Small intestine (tissue), 7 donors: Measurements from ENCODE around the gene PPP1R12B. TPM values are rescaled to one million over a fixed set of nuclear protein-coding genes. Genes with fewer than 3 reads are reported as not detected.
"Not testable (repeated sequence)": the region's sequence is repeated elsewhere in the genome, so short reads cannot be mapped to it uniquely, and the experiment has no call there.

Experiments
- DNase-seq, 2 donors: peaks; one replicate each; pipeline versions ENCODE4 v3.0.0 to v3.0.0-alpha.2; 2013
- FAIRE-seq: peaks from 2 replicates; lab custom pipeline; 2012; peaks lifted over from hg19 to GRCh38; lab: Jason Lieb, UNC
- H3K27ac ChIP-seq, 3 donors: one replicate each; pipeline ENCODE4 v1.5.1; 2013; ENCODE audit warnings: low read length in 2 of 3, mild to moderate bottlenecking in 2 of 3, control low read depth in 1 of 3, inconsistent platforms in 1 of 3, low read depth in 1 of 3, moderate library complexity in 1 of 3
- H3K27me3 ChIP-seq, 3 donors: one replicate each; pipeline ENCODE4 v1.6.1; 2013; ENCODE audit warnings: low read length in 3 of 3, inconsistent platforms in 1 of 3; ENCODE audit not compliant: control insufficient read depth in 3 of 3, insufficient read depth in 3 of 3
- H3K36me3 ChIP-seq, 3 donors: one replicate each; pipeline ENCODE4 v1.6.1; 2013; ENCODE audit warnings: low read length in 3 of 3, inconsistent platforms in 1 of 3, low read depth in 1 of 3, mild to moderate bottlenecking in 1 of 3, moderate library complexity in 1 of 3; ENCODE audit not compliant: control insufficient read depth in 3 of 3, insufficient read depth in 2 of 3
- H3K4me1 ChIP-seq, 3 donors: one replicate each; pipeline ENCODE4 v1.6.1; 2013; ENCODE audit warnings: low read length in 2 of 3, inconsistent platforms in 1 of 3, low read depth in 1 of 3, mild to moderate bottlenecking in 1 of 3, moderate library complexity in 1 of 3; ENCODE audit not compliant: control insufficient read depth in 3 of 3, insufficient read depth in 2 of 3
- H3K4me3 ChIP-seq, 3 donors: one replicate each; pipeline ENCODE4 v1.5.1; 2013; ENCODE audit warnings: low read length in 3 of 3, control low read depth in 1 of 3, inconsistent platforms in 1 of 3, low read depth in 1 of 3, mild to moderate bottlenecking in 1 of 3, moderate library complexity in 1 of 3
- H3K9me3 ChIP-seq, 2 donors: one replicate each; pipeline ENCODE4 v1.6.1; 2013; ENCODE audit warnings: low read depth in 1 of 2, low read length in 1 of 2; ENCODE audit not compliant: control insufficient read depth in 2 of 2, insufficient read depth in 1 of 2
- WGBS, 3 donors: extraction: QIAGEN DNeasy Blood & Tissue Kit; methylation state at CpG; one replicate each; pipeline ENCODE4 v1.1.7; 2013; 5-methylcytosine and 5-hydroxymethylcytosine counted together
- polyA plus RNA-seq, 4 donors: library from polyadenylated mRNA; stranded (reverse) in 3 of 4; unstranded in 1 of 4; fragments of 200-250 nt in 3 of 4; fragments of 120-200 nt in 1 of 4; gene quantifications; one replicate each; pipeline versions ENCODE4 v1.2.1 to v1.2.3, GENCODE V29; 2013
- donor health status: healthy with polysubstance abuse.
- donor health status: control.
- donor health status: control.
- donor health status: Bipolar disorder and iron deficiency.
- donor health status: healthy.

Gene PPP1R12B
- polyA plus RNA-seq, 4 donors = 1.1 to 18.1 (median 8.6) TPM

DNA sequence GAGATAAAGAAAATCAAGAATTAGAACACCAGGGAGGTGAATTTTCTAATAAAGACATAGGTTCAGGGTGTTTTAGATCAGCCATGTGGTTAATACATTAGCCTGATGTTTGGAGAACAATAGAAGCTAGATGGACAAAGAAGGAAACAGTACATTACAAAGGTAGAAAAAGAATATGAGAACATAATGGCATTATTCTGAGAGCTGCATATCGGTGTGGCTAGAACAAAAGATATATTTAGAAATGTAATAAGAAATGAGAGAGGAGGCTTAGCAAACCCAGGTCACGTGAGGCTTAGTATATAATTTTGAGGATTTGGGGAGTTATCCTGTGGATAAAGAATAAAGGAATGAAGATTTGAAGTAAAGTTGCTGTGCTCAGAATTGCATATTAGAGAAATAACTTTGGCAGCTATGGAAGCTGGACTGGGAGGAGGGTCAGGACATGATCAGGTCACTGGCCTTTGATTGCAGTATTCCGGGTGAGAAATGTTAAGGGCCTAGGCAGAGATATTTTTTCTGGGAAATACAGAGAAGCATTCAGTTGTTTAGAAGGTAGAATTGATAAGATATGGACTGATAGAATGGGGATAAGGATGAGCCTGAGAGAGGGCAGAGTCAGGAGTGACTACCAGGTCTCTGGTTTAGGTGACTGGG is 197.3 kb downstream of the PPP1R12B start:
- not testable (repeated sequence) for H3K4me1 ChIP-seq, H3K9me3 ChIP-seq, H3K36me3 ChIP-seq, H3K27me3 ChIP-seq, FAIRE-seq, DNase-seq, H3K4me3 ChIP-seq
- H3K27ac ChIP-seq = peak overlapping the region in 1 of 3 donors; percentile 20
- WGBS, 3 donors = 75 to 90% (median 89%) methylated on average over 3 of the region's 3 CpGs

- H3K36me3 ChIP-seq, H3K27me3 ChIP-seq, H3K9me3 ChIP-seq, FAIRE-seq, H3K4me1 ChIP-seq, H3K4me3 ChIP-seq, DNase-seq: not testable (repeated sequence)
- peak overlapping the region in 1 of 3 donors; percentile 20 for H3K27ac ChIP-seq
- 67 to 79% (median 76%) methylated on average over 3 of the region's 3 CpGs for WGBS, 3 donors
These were observed 197.9 kb downstream of the PPP1R12B start for GRCh38 chr1:202546377-202546776.

GRCh38 chr1:202546796-202547195 is 198.3 kb downstream of the PPP1R12B start:
- peak overlapping the region in 1 of 3 donors; percentile 20 for H3K27ac ChIP-seq
- not testable (repeated sequence) for FAIRE-seq, DNase-seq, H3K27me3 ChIP-seq, H3K36me3 ChIP-seq, H3K4me3 ChIP-seq, H3K9me3 ChIP-seq, H3K4me1 ChIP-seq
- 47 to 60% (median 57%) methylated on average over 3 of the region's 3 CpGs for WGBS, 3 donors

DNA sequence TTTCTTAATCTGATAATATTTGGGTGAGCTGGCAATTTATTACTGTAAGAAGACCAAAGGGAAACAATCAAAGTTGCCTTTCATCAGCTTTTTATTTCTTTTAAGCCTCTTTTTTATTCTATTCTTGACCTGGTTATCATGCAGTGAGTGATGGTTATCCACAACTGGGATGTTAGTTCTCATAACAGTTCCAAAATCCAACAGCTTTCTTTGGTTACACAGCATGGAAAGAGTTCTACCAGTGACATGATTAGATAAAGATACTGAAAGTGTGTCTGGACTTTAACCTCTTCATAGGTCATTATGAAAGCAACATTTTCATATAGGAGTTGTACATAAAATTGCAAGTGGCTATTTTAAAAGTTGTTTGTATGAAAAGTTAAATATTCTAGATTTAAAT is 198.7 kb downstream of the PPP1R12B start:
- DNase-seq (peak in 1 of 2 donors; percentile 37), FAIRE-seq (peak; percentile 57)
- no peaks in the 10 kb centered on the region for H3K9me3 ChIP-seq
- H3K4me3 ChIP-seq = no peak overlapping the region
- H3K27ac ChIP-seq = no peak overlapping the region
- H3K36me3 ChIP-seq = no peaks in the 10 kb centered on the region
- H3K4me1 ChIP-seq = no peaks in the 10 kb centered on the region
- no peaks in the 10 kb centered on the region for H3K27me3 ChIP-seq

DNA sequence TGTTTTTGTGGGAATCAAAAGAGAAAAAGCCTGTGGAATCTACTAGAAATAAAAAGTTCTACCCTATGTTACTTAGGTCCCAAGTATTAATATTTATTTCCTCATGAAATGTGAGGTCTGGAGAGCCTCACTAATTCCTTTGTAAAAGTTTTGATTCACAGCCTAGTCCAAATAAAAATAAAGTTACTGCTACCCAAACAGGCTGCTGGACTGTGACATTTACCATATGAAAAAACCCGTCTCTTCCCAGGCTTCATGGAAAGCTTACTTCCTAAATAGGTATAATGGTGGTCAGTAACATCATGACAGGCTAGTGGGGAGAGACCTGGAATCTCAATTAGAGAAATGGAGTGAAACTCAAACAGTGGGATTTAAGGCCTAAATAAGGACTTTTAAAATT is 201.6 kb downstream of the PPP1R12B start:
- DNase-seq, FAIRE-seq, H3K4me1 ChIP-seq, H3K4me3 ChIP-seq, H3K27me3 ChIP-seq, H3K36me3 ChIP-seq, H3K9me3 ChIP-seq: not testable (repeated sequence)
- WGBS, 3 donors = 72 to 97% (median 90%) methylated on average over 1 of the region's 1 CpG
- peak overlapping the region in 1 of 3 donors; percentile 11 for H3K27ac ChIP-seq

GRCh38 chr1:202551683-202552082 is 203.2 kb downstream of the PPP1R12B start:
- H3K27me3 ChIP-seq = no peaks in the 10 kb centered on the region
- no peaks in the 10 kb centered on the region for H3K36me3 ChIP-seq
- no peak for FAIRE-seq
- DNase-seq = no peak
- 59 to 76% (median 73%) methylated on average over 3 of the region's 3 CpGs for WGBS, 3 donors
- H3K4me1 ChIP-seq = peaks cover 0 to 4% (median 0%) of the 10 kb centered on the region in 3 donors
- peak overlapping the region in 1 of 3 donors; percentile 15 for H3K27ac ChIP-seq
- no peak overlapping the region for H3K4me3 ChIP-seq
- H3K9me3 ChIP-seq = no peaks in the 10 kb centered on the region

GRCh38 chr1:202552615-202553014 is 204.1 kb downstream of the PPP1R12B start:
- FAIRE-seq, H3K9me3 ChIP-seq, H3K4me3 ChIP-seq, H3K36me3 ChIP-seq, DNase-seq, H3K27me3 ChIP-seq, H3K4me1 ChIP-seq: not testable (repeated sequence)
- peak overlapping the region in 1 of 3 donors; percentile 28 for H3K27ac ChIP-seq

DNA sequence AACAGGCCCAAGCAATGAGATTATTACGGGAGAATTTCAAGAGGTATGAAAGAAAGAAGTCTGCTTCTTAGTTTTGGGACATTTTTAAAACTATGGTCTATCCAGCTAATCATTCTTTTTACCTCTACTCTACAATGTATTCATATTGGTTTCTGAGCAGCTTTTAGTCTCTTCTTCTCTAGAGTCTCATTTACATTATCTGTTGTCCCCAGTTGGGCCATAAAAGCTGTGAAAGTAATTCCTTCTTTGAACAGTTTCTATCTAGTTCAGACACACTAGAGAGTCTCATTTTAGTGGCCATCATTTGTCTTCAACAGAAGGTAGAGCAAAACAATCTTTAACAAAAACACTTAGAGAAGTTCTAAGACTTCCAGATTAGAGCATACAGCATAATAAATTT is 204.6 kb downstream of the PPP1R12B start:
- not testable (repeated sequence) for H3K4me3 ChIP-seq, DNase-seq, FAIRE-seq, H3K4me1 ChIP-seq, H3K36me3 ChIP-seq, H3K9me3 ChIP-seq, H3K27me3 ChIP-seq
- 76 to 94% (median 84%) methylated on average over 1 of the region's 1 CpG for WGBS, 3 donors
- H3K27ac ChIP-seq = peak overlapping the region in 1 of 3 donors; percentile 28

- H3K27me3 ChIP-seq = no peaks in the 10 kb centered on the region
- H3K9me3 ChIP-seq = no peaks in the 10 kb centered on the region
- peaks cover 0 to 3% (median 0%) of the 10 kb centered on the region in 3 donors for H3K36me3 ChIP-seq
- no peak for FAIRE-seq
- peak overlapping the region in 1 of 3 donors; percentile 42 for H3K27ac ChIP-seq
- peak in 1 of 2 donors; percentile 14 for DNase-seq
- WGBS, 3 donors = 48 to 58% (median 56%) methylated on average over 3 of the region's 3 CpGs
- H3K4me3 ChIP-seq = no peak overlapping the region
- H3K4me1 ChIP-seq = peaks cover 0 to 4% (median 0%) of the 10 kb centered on the region in 3 donors
These were observed 205.1 kb downstream of the PPP1R12B start for GRCh38 chr1:202553560-202554038.
